ENCODE measurements around the gene TCP10L.
"Not testable (repeated sequence)": the region's sequence is repeated elsewhere in the genome, so short reads cannot be mapped to it uniquely, and the experiment has no call there.

Gene TCP10L

DNA sequence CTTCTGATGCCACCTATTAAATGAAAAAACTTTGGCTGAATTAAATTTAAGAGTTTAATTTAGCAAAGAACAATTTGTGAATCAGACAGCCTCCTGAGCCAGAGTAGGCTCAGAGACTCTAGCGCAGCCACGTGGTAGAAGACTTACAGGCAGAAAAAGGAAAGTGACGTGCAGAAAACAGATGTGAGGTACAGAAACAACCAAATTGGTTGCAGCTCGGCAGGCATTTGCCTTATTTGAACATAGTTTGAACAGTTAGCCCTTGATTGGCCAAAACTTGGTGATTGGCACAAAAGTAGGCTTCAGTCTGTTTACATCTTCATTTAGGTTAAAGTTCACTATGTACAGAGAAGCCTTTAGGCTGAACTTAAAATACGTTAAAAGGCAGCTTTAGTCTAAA lies 22.9 kb downstream of the TCP10L start:
- Histone ChIP-seq H3K4me1 (peaks cover 0 to 17% (median 0%) of the 10 kb centered on the region in 4 donors), H3K27me3 (no peaks in the 10 kb centered on the region), H3K27ac (peak overlapping the region; percentile 32 to 42), H3K9me3 (no peaks in the 10 kb centered on the region), H3K36me3 (no peaks in the 10 kb centered on the region), H3K4me3 (no peak overlapping the region)
- TF ChIP-seq, protein P1, sequence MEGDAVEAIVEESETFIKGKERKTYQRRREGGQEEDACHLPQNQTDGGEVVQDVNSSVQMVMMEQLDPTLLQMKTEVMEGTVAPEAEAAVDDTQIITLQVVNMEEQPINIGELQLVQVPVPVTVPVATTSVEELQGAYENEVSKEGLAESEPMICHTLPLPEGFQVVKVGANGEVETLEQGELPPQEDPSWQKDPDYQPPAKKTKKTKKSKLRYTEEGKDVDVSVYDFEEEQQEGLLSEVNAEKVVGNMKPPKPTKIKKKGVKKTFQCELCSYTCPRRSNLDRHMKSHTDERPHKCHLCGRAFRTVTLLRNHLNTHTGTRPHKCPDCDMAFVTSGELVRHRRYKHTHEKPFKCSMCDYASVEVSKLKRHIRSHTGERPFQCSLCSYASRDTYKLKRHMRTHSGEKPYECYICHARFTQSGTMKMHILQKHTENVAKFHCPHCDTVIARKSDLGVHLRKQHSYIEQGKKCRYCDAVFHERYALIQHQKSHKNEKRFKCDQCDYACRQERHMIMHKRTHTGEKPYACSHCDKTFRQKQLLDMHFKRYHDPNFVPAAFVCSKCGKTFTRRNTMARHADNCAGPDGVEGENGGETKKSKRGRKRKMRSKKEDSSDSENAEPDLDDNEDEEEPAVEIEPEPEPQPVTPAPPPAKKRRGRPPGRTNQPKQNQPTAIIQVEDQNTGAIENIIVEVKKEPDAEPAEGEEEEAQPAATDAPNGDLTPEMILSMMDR (IDR thresholded peaks at IDR 0.05): peak; percentile 25 to 30
- intact Hi-C loops (cut with DNase I; ENCODE audit: low total_unique reads): no loop called here
- peak in 1 of 2 donors; percentile 50 for DNase-seq

DNA sequence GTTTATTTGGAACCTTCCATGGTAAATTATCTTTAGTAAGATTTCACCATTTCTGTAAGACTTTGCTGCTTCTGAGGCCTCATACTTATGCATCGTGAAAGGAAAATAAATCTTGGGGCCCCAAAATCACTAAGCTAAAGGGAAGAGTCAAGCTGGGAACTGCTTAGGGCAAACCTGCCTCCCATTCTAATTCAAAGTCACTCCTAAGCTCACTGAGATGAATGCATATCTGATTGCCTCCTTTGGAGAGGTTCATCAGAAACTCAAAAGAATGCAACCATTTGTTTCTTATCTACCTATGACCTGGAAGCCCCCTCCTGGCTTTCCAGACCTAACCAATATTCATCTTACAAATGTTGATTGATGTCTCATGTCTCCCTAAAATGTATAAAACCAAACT lies 23.8 kb downstream of the TCP10L start:
- H3K27me3 ChIP-seq; intact Hi-C loops (cut with DNase I; ENCODE audit: low total_unique reads): not testable (repeated sequence)
- H3K27ac ChIP-seq: peak overlapping the region; percentile 32 to 42

DNA sequence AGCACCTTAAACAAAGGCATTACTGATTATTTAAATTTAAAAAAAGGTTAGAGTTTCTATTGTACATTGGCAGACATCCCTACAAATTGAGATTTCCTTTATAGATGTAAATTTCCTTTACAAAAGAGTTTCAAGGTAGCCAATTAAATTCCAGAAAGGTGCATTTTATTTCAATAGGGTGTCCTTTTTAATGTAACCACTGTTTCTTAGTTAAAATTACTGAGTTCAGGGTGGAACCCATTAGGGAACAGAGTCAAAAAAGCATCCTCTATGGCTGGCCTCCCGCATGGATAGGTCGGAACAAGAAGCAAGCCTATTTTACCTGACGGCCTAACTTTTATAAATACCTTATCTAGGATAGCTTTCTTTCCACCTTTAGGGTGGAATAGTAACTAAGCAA lies 24.4 kb downstream of the TCP10L start:
- no peak overlapping the region for H3K27ac ChIP-seq
- H3K4me1 ChIP-seq: peaks cover 0 to 10% (median 0%) of the 10 kb centered on the region in 4 donors
- H3K36me3 ChIP-seq: no peaks in the 10 kb centered on the region
- intact Hi-C loops (cut with DNase I; ENCODE audit: low total_unique reads): no loop called here
- DNase-seq: no peak
- TF ChIP-seq, protein P1 (IDR thresholded peaks at IDR 0.05): no peak
- H3K9me3 ChIP-seq: no peaks in the 10 kb centered on the region
- H3K27me3 ChIP-seq: no peaks in the 10 kb centered on the region
- no peak overlapping the region for H3K4me3 ChIP-seq

More for the DNA sequence above, 23.8 kb downstream of the TCP10L start:
- not testable (repeated sequence) for H3K9me3 ChIP-seq, H3K36me3 ChIP-seq, DNase-seq, H3K4me3 ChIP-seq
- peaks cover 0 to 15% (median 0%) of the 10 kb centered on the region in 4 donors for H3K4me1 ChIP-seq

DNA sequence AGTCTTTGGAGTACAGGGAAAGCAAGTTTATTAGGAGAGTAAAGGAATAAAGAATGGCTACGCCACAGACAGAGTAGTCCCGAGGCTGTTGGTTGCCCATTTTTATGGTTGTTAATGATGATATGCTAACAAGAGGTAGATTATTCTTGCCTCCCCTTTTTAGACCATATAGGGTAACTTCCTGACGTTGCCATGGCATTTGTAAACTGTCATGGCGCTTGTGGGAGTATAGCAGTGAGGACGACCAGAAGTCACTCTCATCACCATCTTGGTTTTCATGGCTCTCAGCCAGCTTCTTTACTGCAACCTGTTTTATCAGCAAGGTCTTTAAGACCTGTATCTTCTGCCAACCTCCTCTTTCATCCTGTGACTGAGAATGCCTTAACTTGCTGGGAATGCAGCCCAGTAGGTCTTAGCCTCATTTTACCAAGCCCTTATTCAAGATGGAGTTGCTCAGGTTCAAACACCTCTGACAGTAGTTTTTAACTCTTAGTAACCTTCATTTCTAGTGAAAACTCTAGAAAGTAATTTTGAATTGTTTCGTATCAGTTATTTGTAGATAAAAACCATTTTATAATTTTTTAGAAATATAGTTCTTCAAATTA lies 26.2 kb downstream of the TCP10L start:
- DNase-seq: no peak
- H3K4me3 ChIP-seq: no peak overlapping the region
- H3K4me1 ChIP-seq: peaks cover 0 to 3% (median 0%) of the 10 kb centered on the region in 4 donors
- TF ChIP-seq, protein P1 (IDR thresholded peaks at IDR 0.05): no peak
- no peaks in the 10 kb centered on the region for H3K36me3 ChIP-seq
- H3K9me3 ChIP-seq: no peaks in the 10 kb centered on the region
- intact Hi-C loops (cut with DNase I; ENCODE audit: low total_unique reads): no loop called here
- no peak overlapping the region for H3K27ac ChIP-seq
- H3K27me3 ChIP-seq: no peaks in the 10 kb centered on the region

- Histone ChIP-seq H3K27me3 (no peaks in the 10 kb centered on the region), H3K4me1 (peaks cover 0 to 3% (median 0%) of the 10 kb centered on the region in 4 donors), H3K4me3 (no peak overlapping the region), H3K9me3 (no peaks in the 10 kb centered on the region), H3K36me3 (no peaks in the 10 kb centered on the region), H3K27ac (no peak overlapping the region)
- TF ChIP-seq, protein P1 (IDR thresholded peaks at IDR 0.05): no peak
- DNase-seq: no peak
- intact Hi-C loops (cut with DNase I; ENCODE audit: low total_unique reads): no loop called here
Measured at GRCh38 chr21:32558106-32558505, 27.2 kb downstream of the TCP10L start.

DNA sequence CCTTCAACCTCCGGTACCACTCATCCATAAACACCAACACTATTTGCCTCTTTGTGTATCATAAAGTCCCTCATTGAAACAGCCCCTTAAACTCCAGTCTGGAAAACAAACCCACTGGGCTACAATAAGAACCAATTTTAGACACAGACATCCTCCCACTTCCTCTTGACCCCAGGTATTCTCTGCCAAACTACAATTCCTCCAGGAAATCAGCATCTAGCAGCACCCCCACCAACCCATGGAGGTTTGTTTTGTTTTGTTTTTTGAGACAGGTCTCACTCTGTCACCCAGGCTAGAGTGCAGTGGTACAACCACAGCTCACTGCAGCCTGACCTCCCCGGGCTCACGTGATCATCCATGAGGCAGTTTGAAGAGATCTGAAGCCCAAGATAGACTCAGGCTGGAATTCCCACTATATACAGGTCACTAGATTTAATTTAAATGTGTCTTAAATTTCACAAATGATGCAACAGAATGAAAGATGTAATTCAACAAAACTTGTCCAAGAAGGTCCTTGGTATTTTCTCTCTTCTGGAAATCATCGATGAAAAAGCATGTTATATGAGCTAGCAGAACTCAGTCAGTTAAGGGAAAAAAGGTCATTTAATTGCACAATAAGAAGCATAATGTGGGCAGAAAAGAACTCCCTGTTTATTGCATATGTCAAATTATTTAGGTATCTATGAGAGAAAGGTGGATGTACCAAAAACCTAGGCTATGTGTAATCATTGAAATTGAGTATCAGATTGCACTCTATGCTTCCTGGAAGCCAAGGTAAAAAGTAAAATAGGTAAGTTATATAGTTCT lies 30.3 kb downstream of the TCP10L start:
- DNase-seq: no peak
- Histone ChIP-seq H3K4me3 (no peak overlapping the region), H3K36me3 (no peaks in the 10 kb centered on the region), H3K27ac (no peak overlapping the region), H3K9me3 (no peaks in the 10 kb centered on the region), H3K4me1 (no peaks in the 10 kb centered on the region), H3K27me3 (no peaks in the 10 kb centered on the region)
- intact Hi-C loops (cut with DNase I; ENCODE audit: low total_unique reads): no loop called here
- TF ChIP-seq, protein P1 (IDR thresholded peaks at IDR 0.05): no peak

Data from tibial artery (tissue), 4 donors.